ENCODE data around the gene YBX2.

The YBX2 gene

GRCh38 chr17:7328840-7329373 is 34.5 kb upstream of the YBX2 start, which contains the start of gene NEURL4:
Gene NEURL4 (minus strand): TSS chr17:7329335. CDS start chr17:7329312, 23 bp downstream.
- Histone ChIP-seq H3K4me1 (no peaks in the 10 kb centered on the region), H3K36me3 (peaks cover 2% of the 10 kb centered on the region), H3K4me3 (ENCODE audit: low read depth, low read length) (peak within 1 kb of the TSS; percentile 80), H3K27me3 (no peaks in the 10 kb centered on the region), H3K9me3 (no peaks in the 10 kb centered on the region)
- no peak for TF ChIP-seq CTCF (IDR thresholded peaks at IDR 0.05; ENCODE audit: low read depth, low read length)
- no peak for DNase-seq

GRCh38 chr17:7328009-7328408 is 33.6 kb upstream of the YBX2 start:
- Histone ChIP-seq H3K36me3 (peaks cover 11% of the 10 kb centered on the region), H3K4me3 (ENCODE audit: low read depth, low read length) (peak overlapping the region; percentile 80), H3K27me3 (no peaks in the 10 kb centered on the region), H3K9me3 (no peaks in the 10 kb centered on the region), H3K4me1 (no peaks in the 10 kb centered on the region)
- no peak for TF ChIP-seq CTCF (IDR thresholded peaks at IDR 0.05; ENCODE audit: low read depth, low read length)
- DNase-seq: no peak

- no peak for DNase-seq
- Histone ChIP-seq H3K4me1 (no peaks in the 10 kb centered on the region), H3K27me3 (no peaks in the 10 kb centered on the region), H3K36me3 (peaks cover 15% of the 10 kb centered on the region), H3K9me3 (no peaks in the 10 kb centered on the region), H3K4me3 (ENCODE audit: low read depth, low read length) (no peak overlapping the region)
- TF ChIP-seq CTCF (IDR thresholded peaks at IDR 0.05; ENCODE audit: low read depth, low read length): no peak
These were observed 33.1 kb upstream of the YBX2 start for GRCh38 chr17:7327501-7327900.

GRCh38 chr17:7327056-7327455 is 32.6 kb upstream of the YBX2 start:
- Histone ChIP-seq H3K4me1 (no peaks in the 10 kb centered on the region), H3K36me3 (peaks cover 20% of the 10 kb centered on the region), H3K9me3 (no peaks in the 10 kb centered on the region), H3K27me3 (no peaks in the 10 kb centered on the region), H3K4me3 (ENCODE audit: low read depth, low read length) (no peak overlapping the region)
- DNase-seq: no peak
- TF ChIP-seq CTCF (IDR thresholded peaks at IDR 0.05; ENCODE audit: low read depth, low read length): no peak

- no peak for TF ChIP-seq CTCF (IDR thresholded peaks at IDR 0.05; ENCODE audit: low read depth, low read length)
- Histone ChIP-seq H3K36me3 (peaks cover 23% of the 10 kb centered on the region), H3K4me1 (no peaks in the 10 kb centered on the region), H3K27me3 (no peaks in the 10 kb centered on the region), H3K4me3 (ENCODE audit: low read depth, low read length) (no peak overlapping the region), H3K9me3 (no peaks in the 10 kb centered on the region)
- no peak for DNase-seq
These were observed 31.7 kb upstream of the YBX2 start for GRCh38 chr17:7326186-7326585.

- no peak for TF ChIP-seq CTCF (IDR thresholded peaks at IDR 0.05; ENCODE audit: low read depth, low read length)
- Histone ChIP-seq H3K4me1 (no peaks in the 10 kb centered on the region), H3K27me3 (no peaks in the 10 kb centered on the region), H3K36me3 (peaks cover 23% of the 10 kb centered on the region), H3K9me3 (no peaks in the 10 kb centered on the region), H3K4me3 (ENCODE audit: low read depth, low read length) (no peak overlapping the region)
- no peak for DNase-seq
These were observed 30.6 kb upstream of the YBX2 start for GRCh38 chr17:7325031-7325528.

Measured in BE2C (cell line).